CD8-positive, alpha-beta memory T cell (primary cell): ENCODE results near the gene GPS2. TPM values are rescaled to one million over a fixed set of nuclear protein-coding genes. Genes with fewer than 3 reads are reported as not detected.

Experiments
- CTCF ChIA-PET: fragments of 350-600 bp; sonication (Branson Sonifier 250); formaldehyde crosslinking; loops from one replicate; lab custom pipeline; 2021; ENCODE audit warnings: antibody characterized with exemption; lab: Charles Lee
- POLR2A ChIA-PET: fragments of 350-600 bp; sonication (Branson Sonifier 250); formaldehyde crosslinking; loops from one replicate; lab custom pipeline; 2021; ENCODE audit warnings: antibody characterized with exemption; lab: Charles Lee
- DNase-seq, 5 donors: peaks; one replicate each; pipeline versions ENCODE4 v3.0.0 to v3.0.0-alpha.2; 2020 to 2022; ENCODE audit warnings: mixed read lengths in 1 of 5
- H3K27ac ChIP-seq: one replicate; pipeline ENCODE4 v1.7.0; 2013; ENCODE audit warnings: low read depth, mild to moderate bottlenecking, low read length, moderate library complexity
- H3K27me3 ChIP-seq: 2 replicates; pipeline ENCODE4 v1.7.0; 2013; ENCODE audit warnings: low read length, mild to moderate bottlenecking; ENCODE audit not compliant: insufficient read depth, poor library complexity, severe bottlenecking
- H3K36me3 ChIP-seq: 2 replicates; pipeline ENCODE4 v1.7.0; 2013; ENCODE audit warnings: mild to moderate bottlenecking, low read length, moderate library complexity; ENCODE audit not compliant: insufficient read depth
- H3K4me1 ChIP-seq: 2 replicates; pipeline ENCODE4 v1.7.0; 2013; ENCODE audit warnings: mild to moderate bottlenecking, low read length, moderate library complexity; ENCODE audit not compliant: insufficient read depth
- H3K4me3 ChIP-seq: 2 replicates; pipeline ENCODE4 v1.7.0; 2013; ENCODE audit warnings: mild to moderate bottlenecking, low read length
- H3K9me3 ChIP-seq: 2 replicates; pipeline ENCODE4 v1.7.0; 2013; ENCODE audit warnings: mild to moderate bottlenecking, low read length
- H3K27ac Mint-ChIP-seq, 8 donors: one replicate each; pipeline ENCODE4 v1.8.0; 2020 to 2021; ENCODE audit warnings: mixed read lengths in 8 of 8, mild to moderate bottlenecking in 6 of 8, inconsistent platforms in 3 of 8, moderate library complexity in 3 of 8
- H3K27me3 Mint-ChIP-seq, 2 donors: one replicate each; pipeline ENCODE4 v1.8.0; 2020 to 2021; ENCODE audit warnings: mixed read lengths in 2 of 2, mild to moderate bottlenecking in 1 of 2, moderate library complexity in 1 of 2
- H3K36me3 Mint-ChIP-seq, 3 donors: one replicate each; pipeline ENCODE4 v1.8.0; 2020 to 2021; ENCODE audit warnings: mixed read lengths in 3 of 3, inconsistent platforms in 1 of 3, mild to moderate bottlenecking in 1 of 3
- H3K4me1 Mint-ChIP-seq, 3 donors: one replicate each; pipeline ENCODE4 v1.8.0; 2020 to 2021; ENCODE audit warnings: mixed read lengths in 3 of 3, inconsistent platforms in 1 of 3, mild to moderate bottlenecking in 1 of 3
- H3K4me3 Mint-ChIP-seq, 7 donors: one replicate each; pipeline ENCODE4 v1.8.0; 2020 to 2021; ENCODE audit warnings: mixed read lengths in 7 of 7, mild to moderate bottlenecking in 6 of 7, moderate library complexity in 4 of 7, inconsistent platforms in 2 of 7
- H3K9me3 Mint-ChIP-seq, 5 donors: one replicate each; pipeline ENCODE4 v1.8.0; 2020 to 2022; ENCODE audit warnings: mixed read lengths in 5 of 5, mild to moderate bottlenecking in 3 of 5, moderate library complexity in 2 of 5, inconsistent platforms in 1 of 5
- polyA plus RNA-seq: library from polyadenylated mRNA; unstranded; fragments of 300-500 nt; fragmentation: Illumina TruSeq; gene quantifications from one replicate; pipeline ENCODE4 v1.2.3, GENCODE V29; 2021
- total RNA-seq, 2 experiments: library from RNA; stranded (reverse); gene quantifications; one replicate each; pipeline ENCODE4 v1.2.3, GENCODE V29; 2021

GPS2 gene
- total and polyA plus RNA-seq, 3 experiments from 2014 or later, result 81.1 to 116 (median 85.2) TPM

DNA sequence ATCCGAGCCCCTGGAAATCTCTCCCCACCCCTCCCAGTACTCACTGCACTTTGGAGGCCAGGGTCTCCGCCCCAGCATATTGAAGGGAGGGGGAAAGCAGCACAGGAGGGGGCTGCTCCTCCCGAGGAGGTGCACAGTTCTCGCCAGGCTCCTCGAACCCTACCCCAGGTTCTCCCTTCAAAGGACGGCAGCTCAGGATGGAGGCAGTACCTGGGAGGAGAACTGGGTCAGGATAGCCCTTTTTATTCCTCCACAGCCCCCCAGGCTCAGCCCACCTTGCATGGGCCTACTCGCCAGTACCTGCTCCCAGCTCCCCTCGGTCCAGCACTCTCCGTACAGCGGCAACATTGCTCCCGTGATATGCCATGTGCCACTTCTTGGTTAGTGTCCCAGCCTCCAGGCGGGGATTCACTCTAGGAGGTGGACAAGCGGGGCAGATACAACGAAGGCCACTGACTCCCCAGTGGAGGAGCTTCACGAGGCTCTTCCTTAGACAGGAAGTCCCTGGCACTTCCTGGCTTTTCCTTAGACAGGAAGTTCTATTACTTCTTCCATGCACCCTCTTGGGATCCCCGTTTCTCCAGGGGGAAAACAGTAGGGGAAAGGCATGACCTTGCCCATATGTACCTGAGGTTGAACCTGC, 2.1 kb upstream of the GPS2 start:
- H3K27me3 Mint-ChIP-seq, result peaks cover 0 to 8% of the 10 kb centered on the region in 2 donors
- DNase-seq, result no peak
- ChIA-PET POLR2A (interaction anchor here (0.7 to 3.8 kb wide), 2 partner anchors 19 kb away, joined by 4 to 17 read pairs; partner anchors contain the start of gene ACAP1), CTCF (interaction anchor here (1.0 to 1.4 kb wide), 3 partner anchors 12 to 38 kb away, joined by 3 to 4 read pairs (median 4); partner anchors contain the start of gene TMEM95)
- peaks cover 0 to 82% (median 13%) of the 10 kb centered on the region in 3 donors for H3K36me3 Mint-ChIP-seq
- H3K27ac Mint-ChIP-seq, result peak overlapping the region in 5 of 8 donors; percentile 21 to 83 (median 66)
- H3K4me3 Mint-ChIP-seq, result peak overlapping the region in 6 of 7 donors; percentile 36 to 86 (median 50)
- no peak overlapping the region for H3K27ac ChIP-seq
- no peaks in the 10 kb centered on the region for H3K27me3 ChIP-seq
- peaks cover 39% of the 10 kb centered on the region for H3K36me3 ChIP-seq
- H3K4me1 Mint-ChIP-seq, result peaks cover 25 to 38% (median 31%) of the 10 kb centered on the region in 3 donors
- H3K9me3 Mint-ChIP-seq, result no peaks in the 10 kb centered on the region
- peaks cover 31% of the 10 kb centered on the region for H3K4me1 ChIP-seq
- no peaks in the 10 kb centered on the region for H3K9me3 ChIP-seq
- H3K4me3 ChIP-seq, result no peak overlapping the region

DNA sequence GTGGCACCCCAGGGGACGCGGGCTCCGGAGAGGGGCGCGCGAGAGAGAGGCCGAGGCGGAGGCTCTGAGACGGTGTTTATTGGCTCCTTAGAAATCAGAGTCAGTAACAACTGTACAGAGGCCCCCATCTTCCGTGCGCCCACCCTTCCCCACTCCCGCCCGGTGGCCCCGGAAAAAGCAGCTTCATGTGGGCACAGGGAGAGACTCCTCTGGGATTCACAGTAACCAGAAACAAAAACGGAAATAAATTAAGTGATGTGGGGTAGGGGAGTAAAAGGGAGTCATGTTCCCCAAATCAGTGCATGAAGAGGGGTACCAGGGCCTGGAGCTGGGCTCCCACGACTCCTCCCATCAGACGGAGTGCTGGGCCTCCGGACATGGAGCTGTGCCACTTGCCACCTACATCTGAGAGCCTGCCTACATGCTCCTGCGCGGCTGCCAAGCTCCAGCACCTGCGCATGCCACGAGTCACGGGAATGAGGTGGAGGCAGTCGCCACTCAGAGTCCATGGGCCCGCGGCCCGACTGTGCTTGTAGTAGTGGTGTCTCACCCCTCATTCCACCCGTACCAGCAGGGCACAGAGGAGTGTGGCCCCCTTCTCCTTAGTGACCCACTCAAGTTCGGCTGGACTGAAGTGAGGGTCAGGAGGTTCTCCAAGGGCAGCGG, 543 bp upstream of the GPS2 start:
- Histone ChIP-seq H3K27ac (peak overlapping the region; percentile 76), H3K36me3 (peaks cover 37% of the 10 kb centered on the region), H3K4me1 (peaks cover 41% of the 10 kb centered on the region), H3K9me3 (no peaks in the 10 kb centered on the region), H3K27me3 (no peaks in the 10 kb centered on the region), H3K4me3 (peak overlapping the region; percentile 66)
- peaks cover 0 to 8% of the 10 kb centered on the region in 2 donors for H3K27me3 Mint-ChIP-seq
- H3K9me3 Mint-ChIP-seq, result no peaks in the 10 kb centered on the region
- DNase-seq, result no peak
- H3K4me1 Mint-ChIP-seq, result peaks cover 36 to 50% (median 41%) of the 10 kb centered on the region in 3 donors
- H3K27ac Mint-ChIP-seq, result peak overlapping the region; percentile 92 to 97 (median 94)
- ChIA-PET POLR2A (interaction anchor here (0.7 to 3.8 kb wide), 4 partner anchors 11 to 164 kb away, joined by 3 to 17 read pairs (median 8); partner anchors contain the start of genes ACAP1 and ZBTB4), CTCF (interaction anchor here (1.4 kb wide), 2 partner anchors 9 to 19 kb away, joined by 5 read pairs; no protein-coding TSS in a partner anchor)
- H3K36me3 Mint-ChIP-seq, result peaks cover 7 to 82% (median 9%) of the 10 kb centered on the region in 3 donors
- peak overlapping the region; percentile 87 to 96 (median 92) for H3K4me3 Mint-ChIP-seq

DNA sequence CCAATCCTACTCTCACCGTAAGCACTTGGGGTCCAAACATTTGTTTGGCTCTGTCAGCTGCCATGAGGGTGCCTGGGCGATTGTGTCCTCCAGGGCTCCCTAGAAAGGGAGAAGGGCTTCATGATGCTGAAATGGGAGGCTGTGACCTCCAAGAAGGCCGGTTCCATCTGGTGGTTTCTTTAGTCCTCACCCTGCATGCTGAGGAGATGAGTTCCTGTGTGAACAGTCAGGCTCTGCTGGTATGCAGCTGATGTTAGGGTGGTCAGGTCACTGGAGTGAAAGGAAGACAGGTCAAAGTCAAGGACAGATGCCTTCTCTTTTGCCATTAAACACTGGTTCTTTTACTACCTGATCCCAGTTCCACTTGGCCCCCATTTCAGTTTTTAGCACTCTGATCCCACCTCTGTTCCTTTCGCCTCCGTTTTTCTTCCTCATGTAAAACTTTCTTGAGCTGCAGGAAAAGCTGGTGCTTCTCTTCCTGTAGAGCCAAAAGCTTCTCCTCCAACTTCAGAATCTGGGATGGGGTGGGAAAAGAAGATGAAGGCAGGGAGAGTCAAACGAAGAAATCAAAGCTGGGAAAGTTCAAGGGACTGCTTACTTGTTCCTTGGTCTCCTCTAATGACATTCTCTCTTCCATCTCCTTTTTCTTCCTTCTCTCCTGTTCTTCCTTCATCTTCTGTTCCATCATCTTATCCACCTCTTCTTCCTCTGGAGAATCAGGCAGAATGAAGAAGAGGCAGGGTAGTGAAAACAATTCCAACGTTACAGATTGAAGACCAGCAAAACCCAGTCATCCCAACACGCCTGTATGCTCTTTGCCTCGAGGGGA, 1.1 kb downstream of the GPS2 start:
- peaks cover 57% of the 10 kb centered on the region for H3K4me1 ChIP-seq
- CTCF ChIA-PET, result interaction anchor here (0.7 to 1.9 kb wide), 8 partner anchors 10 to 268 kb away, joined by 3 to 8 read pairs (median 4); partner anchors contain the start of gene NEURL4
- peaks cover 13 to 90% (median 20%) of the 10 kb centered on the region in 3 donors for H3K36me3 Mint-ChIP-seq
- H3K27me3 Mint-ChIP-seq, result peaks cover 0 to 8% of the 10 kb centered on the region in 2 donors
- POLR2A ChIA-PET, result interaction anchor here (0.6 to 3.8 kb wide), 6 partner anchors 15 to 121 kb away, joined by 3 to 17 read pairs (median 4); partner anchors contain the start of genes ACAP1, NEURL4 and TMEM102
- H3K27ac Mint-ChIP-seq, result peak overlapping the region; percentile 87 to 95 (median 92)
- no peaks in the 10 kb centered on the region for H3K27me3 ChIP-seq
- no peaks in the 10 kb centered on the region for H3K9me3 ChIP-seq
- peak overlapping the region; percentile 75 to 93 (median 79) for H3K4me3 Mint-ChIP-seq
- peaks cover 46% of the 10 kb centered on the region for H3K36me3 ChIP-seq
- peak overlapping the region; percentile 76 for H3K27ac ChIP-seq
- peak overlapping the region; percentile 66 for H3K4me3 ChIP-seq
- no peak for DNase-seq
- H3K4me1 Mint-ChIP-seq, result peaks cover 52 to 66% (median 57%) of the 10 kb centered on the region in 3 donors
- H3K9me3 Mint-ChIP-seq, result no peaks in the 10 kb centered on the region

DNA sequence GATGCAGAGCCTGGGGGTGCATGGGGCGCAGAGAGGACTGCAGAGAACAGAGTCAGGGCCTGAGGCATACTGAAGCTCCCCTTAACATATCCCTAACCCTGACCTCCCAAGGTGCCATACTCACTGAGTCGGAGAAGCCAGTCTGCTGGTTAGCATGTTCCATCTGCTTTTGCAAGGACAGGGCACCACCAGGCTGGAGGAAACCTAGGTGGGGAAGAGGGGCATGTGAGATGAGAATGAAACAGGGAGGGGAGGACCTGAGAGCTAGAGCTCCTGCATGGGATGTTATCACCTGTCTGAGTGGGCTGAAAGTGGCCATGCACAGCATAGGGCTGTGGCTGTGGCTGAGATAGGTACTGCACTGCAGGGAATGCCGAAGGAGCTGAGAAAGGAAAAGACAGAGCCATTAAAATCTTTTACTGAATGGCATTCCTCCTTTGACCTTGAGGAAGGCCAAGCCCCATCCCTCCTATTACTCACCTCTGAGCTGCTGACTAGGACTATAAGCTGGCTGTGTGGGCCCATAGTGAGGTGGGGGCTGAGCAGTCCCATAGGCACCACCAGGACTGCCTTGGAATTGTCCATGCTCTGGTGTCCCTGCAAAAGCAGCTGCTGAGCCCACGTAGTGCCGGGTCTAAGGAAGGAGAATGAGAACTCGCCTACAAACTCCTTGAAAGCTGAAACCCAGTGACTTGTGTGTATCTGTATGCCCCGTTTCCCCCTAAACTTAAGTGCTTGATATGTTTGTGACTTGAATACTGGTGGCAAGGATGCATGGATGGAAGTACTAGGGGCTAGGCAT, 1.9 kb downstream of the GPS2 start:
- Histone ChIP-seq H3K4me3 (no peak overlapping the region), H3K27ac (no peak overlapping the region), H3K9me3 (no peaks in the 10 kb centered on the region), H3K36me3 (peaks cover 46% of the 10 kb centered on the region), H3K27me3 (no peaks in the 10 kb centered on the region), H3K4me1 (peaks cover 58% of the 10 kb centered on the region)
- Mint-ChIP-seq H3K36me3 (peaks cover 13 to 90% (median 20%) of the 10 kb centered on the region in 3 donors), H3K27ac (peak overlapping the region; percentile 87 to 95 (median 92)), H3K4me1 (peaks cover 58 to 72% (median 64%) of the 10 kb centered on the region in 3 donors), H3K9me3 (no peaks in the 10 kb centered on the region), H3K4me3 (peak overlapping the region; percentile 72 to 93 (median 79)), H3K27me3 (peaks cover 0 to 13% of the 10 kb centered on the region in 2 donors)
- CTCF ChIA-PET, result interaction anchor here (1.2 to 1.9 kb wide), 7 partner anchors 11 to 202 kb away, joined by 3 to 8 read pairs (median 3); partner anchors contain the start of gene NEURL4
- POLR2A ChIA-PET, result interaction anchor here (0.6 to 3.8 kb wide), 4 partner anchors 16 to 122 kb away, joined by 3 to 17 read pairs (median 4); partner anchors contain the start of genes ACAP1, NEURL4 and TMEM102
- DNase-seq, result peak in 1 of 5 donors; percentile 19

DNA sequence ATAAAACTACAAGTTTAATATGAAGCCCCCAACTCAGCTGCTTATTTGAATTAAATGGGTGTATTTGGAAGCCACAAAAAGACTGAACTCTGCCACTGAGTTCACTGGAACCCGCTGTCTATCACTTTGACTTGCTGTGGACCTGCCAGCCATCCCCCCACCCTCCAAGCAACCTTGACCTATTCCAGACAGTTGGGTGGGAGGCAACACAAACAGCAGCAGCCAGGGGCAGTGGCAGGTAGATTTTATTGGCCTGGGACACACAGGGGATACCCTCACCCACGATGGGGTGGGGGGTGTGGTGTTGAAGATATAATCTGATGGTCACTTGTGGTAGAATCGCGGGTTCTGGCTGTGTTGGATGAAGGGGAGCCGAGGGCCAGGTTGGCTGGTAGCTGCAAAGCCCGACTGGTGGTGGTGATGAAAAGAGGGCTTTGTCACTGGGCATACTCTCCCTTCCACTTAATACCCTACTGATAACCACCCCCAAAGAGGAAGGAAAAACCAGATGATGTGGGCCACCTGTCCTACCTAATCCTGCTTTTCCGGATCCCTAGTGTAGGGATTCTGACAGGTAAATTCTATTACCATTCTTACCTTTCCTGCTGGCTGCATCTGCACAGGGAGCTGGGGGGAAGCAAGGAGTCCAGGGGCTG, 2.6 kb downstream of the GPS2 start:
- Mint-ChIP-seq H3K27ac (peak overlapping the region in 7 of 8 donors; percentile 72 to 93 (median 92)), H3K4me1 (peaks cover 58 to 72% (median 64%) of the 10 kb centered on the region in 3 donors), H3K4me3 (peak overlapping the region in 6 of 7 donors; percentile 72 to 93 (median 80)), H3K36me3 (peaks cover 13 to 84% (median 16%) of the 10 kb centered on the region in 3 donors), H3K9me3 (no peaks in the 10 kb centered on the region), H3K27me3 (peaks cover 0 to 13% of the 10 kb centered on the region in 2 donors)
- H3K4me3 ChIP-seq, result no peak overlapping the region
- H3K9me3 ChIP-seq, result no peaks in the 10 kb centered on the region
- H3K4me1 ChIP-seq, result peaks cover 58% of the 10 kb centered on the region
- CTCF ChIA-PET, result interaction anchor here (1.0 to 1.9 kb wide), 4 partner anchors 12 to 124 kb away, joined by 3 to 8 read pairs (median 4); partner anchors contain the start of gene SLC2A4
- peaks cover 46% of the 10 kb centered on the region for H3K36me3 ChIP-seq
- H3K27ac ChIP-seq, result no peak overlapping the region
- no peaks in the 10 kb centered on the region for H3K27me3 ChIP-seq
- POLR2A ChIA-PET, result interaction anchor here (1.3 to 1.5 kb wide), 2 partner anchors 18 to 123 kb away, joined by 3 to 4 read pairs; partner anchors contain the start of gene TMEM102
- no peak for DNase-seq

DNA sequence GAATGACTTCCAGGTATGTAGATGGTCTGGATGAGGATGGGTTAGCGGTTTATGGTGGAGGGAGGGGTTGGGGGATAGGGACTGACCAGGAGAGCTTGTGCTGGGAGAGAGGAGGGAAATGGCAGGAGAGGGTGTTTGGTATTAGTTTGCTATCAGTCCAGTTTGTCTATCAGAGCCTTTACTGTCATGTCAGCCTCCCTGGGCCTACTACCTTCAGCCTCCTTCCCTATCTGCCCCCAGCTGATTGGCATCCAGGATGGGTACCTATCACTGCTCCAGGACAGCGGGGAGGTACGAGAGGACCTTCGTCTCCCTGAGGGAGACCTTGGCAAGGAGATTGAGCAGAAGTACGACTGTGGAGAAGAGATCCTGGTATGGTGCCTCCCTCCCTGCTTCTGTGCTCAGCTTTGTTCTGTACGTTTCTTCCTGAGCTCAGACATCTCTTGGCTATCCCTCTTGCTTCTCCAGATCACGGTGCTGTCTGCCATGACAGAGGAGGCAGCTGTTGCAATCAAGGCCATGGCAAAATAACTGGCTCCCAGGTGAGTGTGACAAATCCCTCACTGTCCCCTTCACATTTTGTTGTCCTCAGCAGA, 4.0 kb downstream of the GPS2 start:
- Mint-ChIP-seq H3K27me3 (peaks cover 0 to 13% of the 10 kb centered on the region in 2 donors), H3K36me3 (peaks cover 13 to 84% (median 14%) of the 10 kb centered on the region in 3 donors), H3K9me3 (peaks cover 0 to 1% (median 0%) of the 10 kb centered on the region in 5 donors), H3K4me1 (peaks cover 63 to 75% (median 66%) of the 10 kb centered on the region in 3 donors), H3K27ac (peak overlapping the region; percentile 68 to 99 (median 99)), H3K4me3 (peak overlapping the region in 6 of 7 donors; percentile 16 to 94 (median 38))
- Histone ChIP-seq H3K36me3 (peaks cover 46% of the 10 kb centered on the region), H3K27ac (no peak overlapping the region), H3K27me3 (no peaks in the 10 kb centered on the region), H3K9me3 (no peaks in the 10 kb centered on the region), H3K4me3 (no peak overlapping the region), H3K4me1 (peaks cover 62% of the 10 kb centered on the region)
- ChIA-PET POLR2A (interaction anchor here (0.7 to 1.5 kb wide), 2 partner anchors 19 to 35 kb away, joined by 4 to 5 read pairs; no protein-coding TSS in a partner anchor), CTCF (interaction anchor here (1.0 kb wide), 1 partner anchor 30 kb away, joined by 3 read pairs; the partner anchor contains the start of gene SLC2A4)
- DNase-seq, result no peak
